Keratinocyte (primary cell): Measurements from ENCODE around the gene PEPD. TPM values are rescaled to one million over a fixed set of nuclear protein-coding genes. Genes with fewer than 3 reads are reported as not detected.

Source experiments
- DNase-seq: peaks from one replicate; pipeline ENCODE4 v3.0.0-alpha.2; 2011; ENCODE audit warnings: low read depth, missing footprints, low spot score
- FAIRE-seq: peaks from 2 replicates; lab custom pipeline; 2011; peaks lifted over from hg19 to GRCh38; lab: Jason Lieb, UNC
- H2AFZ ChIP-seq: 2 replicates; pipeline ENCODE4 v1.6.0; 2012; ENCODE audit warnings: low read length, control low read depth, inconsistent platforms; ENCODE audit not compliant: control insufficient read depth
- H3K27ac ChIP-seq: 2 replicates; pipeline ENCODE4 v1.5.1; 2011; ENCODE audit warnings: low read length; ENCODE audit not compliant: control insufficient read depth, insufficient read depth
- H3K27me3 ChIP-seq: 3 replicates; pipeline ENCODE4 v1.6.0; 2011; ENCODE audit warnings: low read length; ENCODE audit not compliant: control insufficient read depth, insufficient read depth; ENCODE audit errors: extremely low read depth
- H3K36me3 ChIP-seq, 2 experiments: 2 replicates in 1 of 2; 3 replicates in 1 of 2; pipeline ENCODE4 v1.5.1; 2011; ENCODE audit warnings: low read length in 2 of 2, mild to moderate bottlenecking in 1 of 2; ENCODE audit not compliant: control insufficient read depth in 2 of 2, insufficient read depth in 2 of 2; ENCODE audit errors: extremely low read depth in 1 of 2
- H3K4me1 ChIP-seq: 3 replicates; pipeline ENCODE4 v1.5.1; 2011; ENCODE audit warnings: low read length; ENCODE audit not compliant: control insufficient read depth, insufficient read depth; ENCODE audit errors: extremely low read depth
- H3K4me2 ChIP-seq: 3 replicates; pipeline ENCODE4 v1.6.0; 2011; ENCODE audit warnings: low read depth, low read length; ENCODE audit not compliant: control insufficient read depth, insufficient read depth; ENCODE audit errors: extremely low read depth
- H3K4me3 ChIP-seq, 3 experiments: fragments of 200-600 bp in 1 of 3; sonication (generic) in 1 of 3; 2 replicates in 2 of 3; 3 replicates in 1 of 3; pipeline ENCODE4 v1.5.1; 2011 to 2016; ENCODE audit warnings: low read length in 3 of 3, mild to moderate bottlenecking in 3 of 3, control low read depth in 2 of 3, inconsistent platforms in 1 of 3, low read depth in 1 of 3, mixed read lengths in 1 of 3, mixed run types in 1 of 3, moderate library complexity in 1 of 3; ENCODE audit not compliant: control insufficient read depth in 2 of 3, insufficient read depth in 2 of 3; ENCODE audit errors: extremely low read depth in 1 of 3
- H3K79me2 ChIP-seq: 2 replicates; pipeline ENCODE4 v1.6.0; 2012; ENCODE audit warnings: low read length; ENCODE audit not compliant: control insufficient read depth, insufficient read depth
- H3K9ac ChIP-seq: 3 replicates; pipeline ENCODE4 v1.6.0; 2011; ENCODE audit warnings: low read length; ENCODE audit not compliant: control insufficient read depth, insufficient read depth; ENCODE audit errors: extremely low read depth
- H3K9me1 ChIP-seq: 3 replicates; pipeline ENCODE4 v1.6.0; 2011; ENCODE audit warnings: low read length; ENCODE audit not compliant: control insufficient read depth, insufficient read depth; ENCODE audit errors: extremely low read depth
- H3K9me3 ChIP-seq: 2 replicates; pipeline ENCODE4 v1.5.1; 2012; ENCODE audit warnings: low read depth, low read length; ENCODE audit not compliant: control insufficient read depth
- H4K20me1 ChIP-seq: 3 replicates; pipeline ENCODE4 v1.6.0; 2011; ENCODE audit warnings: low read length; ENCODE audit not compliant: control insufficient read depth, insufficient read depth; ENCODE audit errors: extremely low read depth
- EZH2 ChIP-seq: IDR thresholded peaks from one replicate; pipeline ENCODE4 v1.6.1; 2012; ENCODE audit warnings: inconsistent platforms, mild to moderate bottlenecking, low read length, moderate library complexity
- dilution Hi-C: fragments of 300-500 bp; cut with MboI; formaldehyde crosslinking; loops from one replicate; pipeline ENCODE4 v1.7.0; 2020; ENCODE audit warnings: low sequenced_read_pairs; ENCODE audit not compliant: extremely low pct_ligation_motif_present
- polyA plus RNA-seq, 5 experiments: library from polyadenylated mRNA; depleted of rRNA in 3 of 5; stranded (reverse) in 3 of 5; stranded (forward) in 1 of 5; unstranded in 1 of 5; fragments of >200 nt; gene quantifications; 1 replicate in 1 of 5; 2 replicates in 3 of 5; 3 replicates in 1 of 5; pipeline versions ENCODE4 v1.2.1 to v1.2.3, GENCODE V29; 2011 to 2012; ENCODE audit warnings: missing spikeins in 2 of 5, low read depth in 1 of 5, low replicate concordance in 1 of 5
- TF ChIP-seq, protein P1 (sequence below), 3 experiments: IDR thresholded peaks in 1 of 3; conservative IDR thresholded peaks in 1 of 3; optimal IDR thresholded peaks in 1 of 3; 2 replicates in 2 of 3; 3 replicates in 1 of 3; pipeline versions ENCODE3 to v1.5.1; 2011; ENCODE audit warnings: low read length in 3 of 3, mild to moderate bottlenecking in 3 of 3, moderate library complexity in 2 of 3, control low read depth in 1 of 3, inconsistent platforms in 1 of 3; ENCODE audit not compliant: insufficient read depth in 2 of 3; ENCODE audit errors: extremely low read depth in 1 of 3

Gene PEPD
- polyA plus RNA-seq, 1 donor (not counting 4 experiments of a cell fraction or from before 2014, with no cell fraction given): 36.9 TPM

DNA sequence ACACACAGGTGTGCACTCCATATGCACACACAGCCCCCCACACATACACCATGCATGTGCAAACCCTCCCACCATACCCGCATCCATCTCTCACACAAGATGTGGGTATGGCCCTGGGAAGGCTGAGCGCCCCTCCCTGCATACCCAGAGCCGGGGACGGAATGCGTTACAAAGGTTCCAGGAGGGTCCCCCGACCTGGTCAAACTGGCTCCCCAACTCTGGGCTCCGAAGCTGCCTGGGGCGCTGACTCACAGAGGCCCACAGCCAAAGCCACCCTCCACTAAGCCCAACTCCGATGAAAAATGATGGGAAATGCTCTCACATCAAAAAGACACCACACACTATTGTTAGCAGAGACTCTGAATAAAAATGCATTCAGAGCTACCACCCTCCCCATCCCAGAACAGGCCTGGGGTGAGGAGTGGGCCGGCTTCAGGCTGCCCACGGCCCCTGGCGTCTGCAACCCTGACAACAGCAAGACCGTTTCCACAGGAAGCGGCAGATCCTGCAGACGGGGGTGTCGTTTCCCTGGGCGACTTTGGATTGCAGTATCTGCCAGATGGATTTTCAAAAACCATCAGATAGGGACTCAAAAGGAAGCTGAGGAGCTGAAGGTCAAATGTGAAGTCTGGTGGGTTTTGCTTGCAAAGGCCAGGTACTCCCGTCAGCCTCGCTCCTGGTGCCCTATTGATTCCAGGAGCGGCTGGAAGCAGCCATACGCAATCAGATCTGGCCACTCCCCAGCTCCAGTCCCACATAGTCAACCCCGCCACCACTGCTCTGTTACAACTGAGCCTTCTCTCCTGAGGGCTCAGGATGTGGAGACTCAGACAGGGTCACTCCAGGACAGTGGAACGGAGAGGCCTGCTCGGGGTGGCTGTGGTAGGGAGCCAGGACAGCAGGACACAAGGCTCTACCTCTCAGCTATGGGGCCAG is 14.3 kb downstream of the PEPD start:
- no peaks in the 10 kb centered on the region for H3K9me3 ChIP-seq
- peaks cover 0 to 6% of the 10 kb centered on the region in 2 experiments for H3K36me3 ChIP-seq
- no peak for FAIRE-seq
- peaks cover 6% of the 10 kb centered on the region for H3K4me1 ChIP-seq
- no peak overlapping the region for H3K27ac ChIP-seq
- H4K20me1 ChIP-seq: peaks cover 3% of the 10 kb centered on the region
- H2AFZ ChIP-seq: no peak overlapping the region
- no peak overlapping the region for H3K4me3 ChIP-seq
- H3K4me2 ChIP-seq: no peak overlapping the region
- no peaks in the 10 kb centered on the region for H3K9me1 ChIP-seq
- dilution Hi-C loops: no loop called here
- H3K27me3 ChIP-seq: no peaks in the 10 kb centered on the region
- no peak for DNase-seq
- no peak for TF ChIP-seq EZH2
- TF ChIP-seq, protein P1, sequence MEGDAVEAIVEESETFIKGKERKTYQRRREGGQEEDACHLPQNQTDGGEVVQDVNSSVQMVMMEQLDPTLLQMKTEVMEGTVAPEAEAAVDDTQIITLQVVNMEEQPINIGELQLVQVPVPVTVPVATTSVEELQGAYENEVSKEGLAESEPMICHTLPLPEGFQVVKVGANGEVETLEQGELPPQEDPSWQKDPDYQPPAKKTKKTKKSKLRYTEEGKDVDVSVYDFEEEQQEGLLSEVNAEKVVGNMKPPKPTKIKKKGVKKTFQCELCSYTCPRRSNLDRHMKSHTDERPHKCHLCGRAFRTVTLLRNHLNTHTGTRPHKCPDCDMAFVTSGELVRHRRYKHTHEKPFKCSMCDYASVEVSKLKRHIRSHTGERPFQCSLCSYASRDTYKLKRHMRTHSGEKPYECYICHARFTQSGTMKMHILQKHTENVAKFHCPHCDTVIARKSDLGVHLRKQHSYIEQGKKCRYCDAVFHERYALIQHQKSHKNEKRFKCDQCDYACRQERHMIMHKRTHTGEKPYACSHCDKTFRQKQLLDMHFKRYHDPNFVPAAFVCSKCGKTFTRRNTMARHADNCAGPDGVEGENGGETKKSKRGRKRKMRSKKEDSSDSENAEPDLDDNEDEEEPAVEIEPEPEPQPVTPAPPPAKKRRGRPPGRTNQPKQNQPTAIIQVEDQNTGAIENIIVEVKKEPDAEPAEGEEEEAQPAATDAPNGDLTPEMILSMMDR (optimal IDR thresholded peaks at IDR 0.05 in 1 of 3, IDR thresholded peaks at IDR 0.05 in 1 of 3, conservative IDR thresholded peaks at IDR 0.05 in 1 of 3; ENCODE audit: extremely low read depth in 1 of 3, insufficient read depth in 2 of 3, low read length in 3 of 3): no peak
- no peaks in the 10 kb centered on the region for H3K79me2 ChIP-seq
- H3K9ac ChIP-seq: no peak overlapping the region

DNA sequence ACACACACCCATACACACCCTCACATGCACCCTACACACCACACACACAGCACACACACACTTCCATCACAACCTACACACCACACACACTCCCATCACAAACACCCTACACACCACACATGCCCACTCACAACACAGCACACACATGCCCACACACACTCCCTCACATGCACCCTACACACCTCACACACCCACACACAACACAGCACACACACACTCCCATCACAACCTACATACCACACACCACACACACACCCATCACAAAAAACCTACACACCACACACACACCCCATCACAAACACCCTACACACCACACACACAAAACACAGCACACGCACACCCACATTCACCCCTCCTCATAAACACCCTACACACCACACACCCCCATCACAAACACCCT is 15.1 kb downstream of the PEPD start:
- no peak overlapping the region for H3K27ac ChIP-seq
- no peak overlapping the region for H2AFZ ChIP-seq
- H3K4me1 ChIP-seq: peaks cover 6% of the 10 kb centered on the region
- no peaks in the 10 kb centered on the region for H3K9me1 ChIP-seq
- no peak overlapping the region for H3K4me2 ChIP-seq
- dilution Hi-C loops: no loop called here
- no peak for DNase-seq
- H3K36me3 ChIP-seq: peaks cover 0 to 2% of the 10 kb centered on the region in 2 experiments
- peaks cover 3% of the 10 kb centered on the region for H4K20me1 ChIP-seq
- H3K27me3 ChIP-seq: no peaks in the 10 kb centered on the region
- no peak for TF ChIP-seq EZH2
- TF ChIP-seq, protein P1 (optimal IDR thresholded peaks at IDR 0.05 in 1 of 3, IDR thresholded peaks at IDR 0.05 in 1 of 3, conservative IDR thresholded peaks at IDR 0.05 in 1 of 3; ENCODE audit: extremely low read depth in 1 of 3, insufficient read depth in 2 of 3, low read length in 3 of 3): no peak
- no peaks in the 10 kb centered on the region for H3K79me2 ChIP-seq
- FAIRE-seq: no peak
- H3K4me3 ChIP-seq: no peak overlapping the region
- no peaks in the 10 kb centered on the region for H3K9me3 ChIP-seq
- no peak overlapping the region for H3K9ac ChIP-seq
